H1 (cell line): ENCODE results near the gene AGPAT3. TPM values are rescaled to one million over a fixed set of nuclear protein-coding genes. Genes with fewer than 3 reads are reported as not detected.

Experiments used
- CTCF ChIA-PET: fragments of 300-600 bp; sonication (Branson Sonifier 250); formaldehyde crosslinking; loops from one replicate; lab custom pipeline; 2021; ENCODE audit not compliant: partially characterized antibody; lab: Charles Lee
- POLR2A ChIA-PET: fragments of 300-600 bp; sonication (Branson Sonifier 250); formaldehyde crosslinking; loops from one replicate; lab custom pipeline; 2021; ENCODE audit warnings: inconsistent platforms; ENCODE audit not compliant: partially characterized antibody; lab: Charles Lee
- DNase-seq, 2 experiments: peaks; one replicate each; pipeline versions ENCODE4 v3.0.0 to v3.0.0-alpha.2; 2010 to 2022; ENCODE audit warnings: low spot score in 2 of 2, low read depth in 1 of 2, mixed read lengths in 1 of 2
- FAIRE-seq: peaks from 2 replicates; lab custom pipeline; 2011; peaks lifted over from hg19 to GRCh38; lab: Jason Lieb, UNC
- H2AFZ ChIP-seq: 2 replicates; pipeline ENCODE4 v1.8.1; 2012; ENCODE audit warnings: low read length, inconsistent platforms
- H2AK5ac ChIP-seq: 2 replicates; pipeline ENCODE4 v1.6.1; 2013; ENCODE audit warnings: low read depth, low read length
- H2BK120ac ChIP-seq: replicated peaks from 2 replicates; pipeline ENCODE3; 2013; ENCODE audit warnings: low read depth, low read length, inconsistent platforms
- H2BK12ac ChIP-seq: 2 replicates; pipeline ENCODE4 v1.6.1; 2013; ENCODE audit warnings: low read depth, low read length
- H2BK15ac ChIP-seq: 2 replicates; pipeline ENCODE4 v1.6.1; 2013; ENCODE audit warnings: low read length
- H2BK20ac ChIP-seq: 2 replicates; pipeline ENCODE4 v1.6.1; 2013; ENCODE audit warnings: low read length
- H2BK5ac ChIP-seq: 2 replicates; pipeline ENCODE4 v1.6.1; 2013; ENCODE audit warnings: low read depth, low read length
- H3K14ac ChIP-seq: 2 replicates; pipeline ENCODE4 v1.6.1; 2013; ENCODE audit warnings: inconsistent platforms; ENCODE audit not compliant: insufficient read length
- H3K18ac ChIP-seq: 2 replicates; pipeline ENCODE4 v1.6.1; 2013; ENCODE audit warnings: low read length; ENCODE audit errors: extremely low read depth
- H3K23ac ChIP-seq: 2 replicates; pipeline ENCODE4 v1.6.1; 2013; ENCODE audit warnings: inconsistent platforms; ENCODE audit not compliant: insufficient read length
- H3K23me2 ChIP-seq: 2 replicates; pipeline ENCODE4 v1.6.1; 2013; ENCODE audit warnings: low read depth, low read length
- H3K27ac ChIP-seq: 2 replicates; pipeline ENCODE4 v1.6.1; 2011; ENCODE audit warnings: low read depth, low read length, inconsistent platforms
- H3K27me3 ChIP-seq, 4 experiments: replicated peaks in 1 of 4; 1 replicate in 1 of 4; 2 replicates in 3 of 4; pipeline versions ENCODE4 v1.6.1 to v1.8.1; 2011 to 2013; ENCODE audit warnings: low read length in 3 of 4, mild to moderate bottlenecking in 3 of 4, inconsistent platforms in 2 of 4, mixed read lengths in 2 of 4, moderate library complexity in 1 of 4; ENCODE audit not compliant: control insufficient read depth in 3 of 4, insufficient read depth in 3 of 4; ENCODE audit errors: extremely low read depth in 1 of 4
- H3K36me3 ChIP-seq, 4 experiments: 2 replicates each; pipeline versions ENCODE4 v1.6.1 to v1.8.1; 2011 to 2013; ENCODE audit warnings: mild to moderate bottlenecking in 4 of 4, low read length in 3 of 4, moderate library complexity in 2 of 4, control low read depth in 1 of 4, inconsistent platforms in 1 of 4; ENCODE audit not compliant: insufficient read depth in 4 of 4, control insufficient read depth in 2 of 4
- H3K4ac ChIP-seq: replicated peaks from 2 replicates; pipeline ENCODE3; 2013; ENCODE audit warnings: low read length, low read depth, mixed read lengths, inconsistent platforms; ENCODE audit not compliant: insufficient read length
- H3K4me1 ChIP-seq, 4 experiments: replicated peaks in 1 of 4; 1 replicate in 1 of 4; 2 replicates in 3 of 4; pipeline versions ENCODE4 v1.6.1 to v1.8.1; 2011 to 2013; ENCODE audit warnings: low read length in 3 of 4, inconsistent platforms in 2 of 4, mixed read lengths in 1 of 4; ENCODE audit not compliant: insufficient read depth in 4 of 4, control insufficient read depth in 3 of 4
- H3K4me2 ChIP-seq, 2 experiments: 2 replicates each; pipeline versions ENCODE4 v1.6.1 to v1.8.1; 2011 to 2013; ENCODE audit warnings: low read depth in 2 of 2, low read length in 2 of 2, control low read depth in 1 of 2, inconsistent platforms in 1 of 2, mild to moderate bottlenecking in 1 of 2; ENCODE audit not compliant: insufficient read depth in 1 of 2
- H3K4me3 ChIP-seq, 4 experiments: fragments of 200-600, 300-600 bp in 1 of 4; sonication (generic), shearing (Covaris generic), sonication (Bioruptor Twin) in 1 of 4; 2 replicates each; pipeline versions ENCODE4 v1.5.1 to v1.8.1; 2011 to 2016; ENCODE audit warnings: low read length in 4 of 4, low read depth in 3 of 4, control low read depth in 2 of 4, inconsistent platforms in 2 of 4, mild to moderate bottlenecking in 2 of 4, mixed read lengths in 1 of 4, moderate library complexity in 1 of 4; ENCODE audit not compliant: insufficient read depth in 2 of 4; ENCODE audit errors: extremely low read depth in 1 of 4
- H3K56ac ChIP-seq: replicated peaks from 2 replicates; pipeline ENCODE3; 2013; ENCODE audit warnings: low read depth, mild to moderate bottlenecking, mixed read lengths, low read length, inconsistent platforms; ENCODE audit not compliant: insufficient read length
- H3K79me1 ChIP-seq: 2 replicates; pipeline ENCODE4 v1.6.1; 2013; ENCODE audit warnings: low read depth, low read length, control low read depth
- H3K79me2 ChIP-seq, 2 experiments: 2 replicates each; pipeline versions ENCODE4 v1.6.1 to v1.8.1; 2012 to 2013; ENCODE audit warnings: low read length in 2 of 2, mild to moderate bottlenecking in 2 of 2, inconsistent platforms in 1 of 2; ENCODE audit not compliant: insufficient read depth in 2 of 2, control insufficient read depth in 1 of 2
- H3K9ac ChIP-seq, 4 experiments: replicated peaks in 1 of 4; 1 replicate in 1 of 4; 2 replicates in 3 of 4; pipeline versions ENCODE4 v1.6.1 to v1.8.1; 2011 to 2013; ENCODE audit warnings: low read depth in 3 of 4, low read length in 3 of 4, control low read depth in 2 of 4, mild to moderate bottlenecking in 2 of 4, moderate library complexity in 2 of 4, inconsistent platforms in 1 of 4; ENCODE audit errors: extremely low read depth in 1 of 4
- H3K9me3 ChIP-seq, 2 experiments: 2 replicates each; pipeline versions ENCODE4 v1.6.1 to v1.8.1; 2012 to 2013; ENCODE audit warnings: mild to moderate bottlenecking in 2 of 2, moderate library complexity in 2 of 2, control low read depth in 1 of 2, inconsistent platforms in 1 of 2, low read depth in 1 of 2, low read length in 1 of 2, mixed read lengths in 1 of 2; ENCODE audit not compliant: insufficient read depth in 2 of 2
- H4K20me1 ChIP-seq, 2 experiments: replicated peaks in 1 of 2; 2 replicates each; pipeline versions ENCODE3 to v1.8.1; 2011 to 2013; ENCODE audit warnings: inconsistent platforms in 2 of 2, low read length in 2 of 2, mild to moderate bottlenecking in 1 of 2; ENCODE audit not compliant: insufficient read depth in 2 of 2, control insufficient read depth in 1 of 2
- H4K5ac ChIP-seq: 2 replicates; pipeline ENCODE4 v1.6.1; 2013; ENCODE audit warnings: low read length, low read depth, mixed read lengths, inconsistent platforms; ENCODE audit not compliant: insufficient read length
- H4K8ac ChIP-seq: 2 replicates; pipeline ENCODE4 v1.8.0; 2013; ENCODE audit warnings: mild to moderate bottlenecking, moderate library complexity, low read length, inconsistent platforms; ENCODE audit not compliant: insufficient read depth; ENCODE audit errors: extremely low read depth
- H4K91ac ChIP-seq: replicated peaks from 2 replicates; pipeline ENCODE3; 2013; ENCODE audit warnings: low read length, mixed read lengths, inconsistent platforms; ENCODE audit not compliant: insufficient read length
- EGR1 ChIP-seq: IDR thresholded peaks from 2 replicates; pipeline ENCODE4 v1.6.1; 2011; ENCODE audit warnings: low read depth, low read length, borderline replicate concordance
- MAFK ChIP-seq: IDR thresholded peaks from 2 replicates; pipeline ENCODE4 v1.6.1; 2012; ENCODE audit warnings: low read depth, mild to moderate bottlenecking, improper control_type of control experiment, low read length
- POLR2AphosphoS5 ChIP-seq: IDR thresholded peaks from 2 replicates; pipeline ENCODE4 v1.6.1; 2011; ENCODE audit warnings: low read depth, low read length
- POU5F1 ChIP-seq: IDR thresholded peaks from 2 replicates; pipeline ENCODE4 v1.6.1; 2011; ENCODE audit warnings: low read depth, mild to moderate bottlenecking, low read length, moderate library complexity
- RBBP5 ChIP-seq: IDR thresholded peaks from 2 replicates; pipeline ENCODE4 v1.7.1; 2012; ENCODE audit warnings: low read depth, mild to moderate bottlenecking, inconsistent platforms, low read length, moderate library complexity, borderline replicate concordance
- WGBS, 2 experiments: shearing (Covaris generic) in 1 of 2; methylation state at CpG; one replicate each; pipeline versions ENCODE4 v1.1.6 to v1.1.7; 2013 to 2015; ENCODE audit warnings: low lambda C conversion rate in 2 of 2, mixed read lengths in 2 of 2, inconsistent platforms in 1 of 2, low coverage in 1 of 2, missing lambda C conversion rate in 1 of 2; ENCODE audit not compliant: insufficient replicate concordance in 2 of 2, insufficient coverage in 1 of 2, insufficient read length in 1 of 2; ENCODE audit errors: extremely low coverage in 1 of 2, missing lambda C conversion rate in 1 of 2; 5-methylcytosine and 5-hydroxymethylcytosine counted together
- polyA plus RNA-seq, 7 experiments: library from polyadenylated mRNA; depleted of rRNA in 3 of 7; stranded (reverse) in 5 of 7; unstranded in 2 of 7; fragments of >200 nt in 5 of 7; fragments of 200-250 nt in 2 of 7; gene quantifications; 1 replicate in 5 of 7; 2 replicates in 1 of 7; 4 replicates in 1 of 7; pipeline versions ENCODE4 v1.2.1 to v1.2.3, GENCODE V29; 2011 to 2013; ENCODE audit warnings: missing spikeins in 2 of 7, mixed read lengths in 2 of 7
- total RNA-seq: library from RNA; stranded (reverse); fragmentation: NEBNext Ultra II Directional; extraction: Animal tissue kit (Norgen Biotek cat#: 25700); gene quantifications from 2 replicates; pipeline ENCODE4 v1.2.1, GENCODE V29; 2021

The AGPAT3 gene
- total and polyA plus RNA-seq, 2 of the 8 experiments (the other 6 are each of a cell fraction or from before 2014, with no cell fraction given) = 5.8 to 7.3 TPM

DNA sequence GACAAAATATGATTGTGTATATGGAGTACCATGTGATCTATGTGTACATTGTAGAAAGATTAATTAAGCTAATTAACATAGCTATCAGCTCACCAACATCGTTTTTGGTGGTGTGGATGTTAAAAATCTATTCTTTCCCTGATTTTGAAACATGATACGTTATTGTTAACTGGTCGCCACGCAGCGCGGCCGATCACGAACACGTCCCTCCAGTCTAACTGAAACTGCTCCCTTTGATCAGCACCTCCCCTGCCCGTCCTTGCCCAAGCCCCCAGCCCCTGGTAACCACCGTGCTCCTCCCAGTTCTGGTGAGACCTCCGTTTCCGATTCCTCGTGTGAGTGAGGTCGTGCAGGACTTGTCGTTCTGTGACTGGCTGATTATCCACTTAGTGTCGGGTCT is 67.0 kb downstream of the AGPAT3 start:
- Histone ChIP-seq H2BK5ac (no peak overlapping the region), H3K18ac (no peak overlapping the region), H4K20me1 (peaks cover 0 to 1% of the 10 kb centered on the region in 2 experiments), H3K79me2 (no peaks in the 10 kb centered on the region), H3K23me2 (no peaks in the 10 kb centered on the region; the same call in 1 of the 2 replicates), H3K36me3 (no peaks in the 10 kb centered on the region; a peak in 1 of 8 replicates), H2BK15ac (no peak overlapping the region), H4K8ac (no peak overlapping the region), H3K14ac (no peak overlapping the region), H3K27me3 (no peaks in the 10 kb centered on the region), H2AK5ac (no peak overlapping the region), H3K4ac (no peak overlapping the region), H3K79me1 (no peaks in the 10 kb centered on the region; the same call in 1 of the 2 replicates), H3K4me1 (peaks cover 0 to 3% (median 0%) of the 10 kb centered on the region in 4 experiments; a peak in 2 of 7 replicates), H3K4me3 (no peak overlapping the region), H3K56ac (no peak overlapping the region), H4K91ac (no peak overlapping the region), H2AFZ (no peak overlapping the region), H3K4me2 (no peak overlapping the region), H2BK120ac (no peak overlapping the region), H3K9ac (no peak overlapping the region), H2BK12ac (0 out of 2 replicates have a peak overlapping the region, but pooled peaks have one; percentile 4), H4K5ac (no peak overlapping the region), H3K23ac (no peak overlapping the region), H3K9me3 (no peaks in the 10 kb centered on the region), H2BK20ac (no peak overlapping the region), H3K27ac (no peak overlapping the region)
- no peak for DNase-seq
- no peak for TF ChIP-seq MAFK
- TF ChIP-seq POLR2AphosphoS5 = no peak
- no peak for TF ChIP-seq POU5F1
- TF ChIP-seq RBBP5 = no peak
- no peak for TF ChIP-seq EGR1
- POLR2A ChIA-PET = no interaction called here
- FAIRE-seq = no peak
- 93% methylated on average over 17 of the region's 17 CpGs; no CpG with 5 or more reads in 1 of the 2 experiments for WGBS, 2 experiments
- CTCF ChIA-PET = interaction anchor here (0.9 to 13.7 kb wide), 5 partner anchors 6 to 57 kb away, joined by 3 to 188 read pairs (median 4); no protein-coding TSS in a partner anchor
